NCI-H1436 treated with DMSO at 0.1 percent for 48 hours (cell line): ENCODE results near the gene SIPA1L3.

Experiments used
- DNase-seq: peaks from one replicate; lab custom pipeline; 2025; lab: John Stamatoyannopoulos, UW

Gene SIPA1L3

GRCh38 chr19:38114651-38115050, 207.6 kb downstream of the SIPA1L3 start:
- no peak for DNase-seq

GRCh38 chr19:38115271-38115802, 208.3 kb downstream of the SIPA1L3 start:
- DNase-seq = no peak

GRCh38 chr19:38118176-38118575, 211.2 kb downstream of the SIPA1L3 start:
- no peak for DNase-seq

GRCh38 chr19:38120471-38121025, 213.5 kb downstream of the SIPA1L3 start:
- no peak for DNase-seq

DNA sequence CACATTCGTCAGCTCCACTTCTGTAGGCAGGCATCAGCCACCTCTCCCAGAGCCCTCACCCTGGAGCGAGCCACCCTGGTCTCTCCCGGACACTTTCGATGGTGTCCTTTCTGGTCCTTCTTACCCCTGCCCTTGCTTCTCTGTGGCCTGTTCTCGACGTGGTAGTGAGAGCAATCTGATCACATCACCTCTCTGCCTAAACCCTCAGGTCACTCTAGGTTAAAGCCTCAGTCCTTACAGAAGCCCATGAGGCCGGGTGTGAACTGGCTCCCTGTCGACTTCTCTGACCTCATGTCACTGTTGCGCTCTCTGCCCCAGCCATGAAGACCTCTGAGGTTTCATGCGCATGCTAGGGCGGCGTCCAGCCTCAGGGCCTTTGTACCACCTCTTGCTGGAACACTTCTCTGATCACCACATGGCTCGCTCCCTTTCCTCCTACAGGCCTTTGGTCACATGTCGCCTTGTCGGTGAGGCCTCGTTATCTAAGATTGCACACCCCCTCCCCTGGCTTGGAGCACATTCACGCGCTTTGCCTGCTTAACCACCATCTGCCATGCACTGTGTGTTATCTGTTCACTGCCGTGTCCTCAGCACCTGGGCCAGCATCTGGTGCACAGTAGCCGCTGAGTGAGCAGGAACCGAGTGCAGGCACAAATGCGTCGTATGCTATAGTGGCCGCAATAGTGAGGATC, 215.5 kb downstream of the SIPA1L3 start:
- DNase-seq = no peak

DNA sequence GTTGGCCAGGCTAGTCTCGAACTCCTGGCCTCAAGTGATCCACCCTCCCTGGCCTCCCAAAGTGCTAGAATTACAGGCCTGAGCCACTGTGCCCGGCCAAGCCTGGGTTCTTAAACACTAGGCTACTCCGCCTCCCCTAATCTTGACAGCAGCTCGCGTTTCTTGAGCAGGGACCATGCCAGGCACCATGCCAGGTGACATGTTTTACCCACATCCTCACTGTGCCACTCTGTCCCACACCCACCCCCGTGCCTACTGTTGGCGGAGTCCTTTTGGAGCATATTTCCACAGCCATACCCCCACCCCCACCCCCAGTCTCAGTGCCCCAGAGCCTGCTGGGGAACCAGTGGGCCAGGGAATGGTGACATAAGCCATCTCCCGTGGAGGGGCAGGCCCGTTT, 218.2 kb downstream of the SIPA1L3 start:
- DNase-seq = no peak

DNA sequence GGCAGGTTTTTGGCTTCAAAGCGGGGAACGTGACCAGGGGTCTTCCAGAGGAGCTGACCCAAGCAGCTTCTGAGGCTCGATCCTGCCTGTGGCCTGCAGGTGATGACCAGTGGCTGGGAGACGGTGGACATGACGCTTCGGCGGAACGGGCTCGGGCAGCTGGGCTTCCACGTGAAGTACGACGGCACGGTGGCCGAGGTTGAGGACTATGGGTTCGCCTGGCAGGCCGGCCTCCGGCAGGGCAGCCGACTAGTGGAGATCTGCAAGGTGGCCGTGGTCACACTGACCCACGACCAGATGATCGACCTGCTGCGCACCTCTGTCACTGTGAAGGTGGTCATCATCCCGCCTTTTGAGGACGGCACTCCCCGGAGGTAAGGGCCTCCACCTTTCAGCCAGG, 223.4 kb downstream of the SIPA1L3 start:
- DNase-seq = no peak

DNA sequence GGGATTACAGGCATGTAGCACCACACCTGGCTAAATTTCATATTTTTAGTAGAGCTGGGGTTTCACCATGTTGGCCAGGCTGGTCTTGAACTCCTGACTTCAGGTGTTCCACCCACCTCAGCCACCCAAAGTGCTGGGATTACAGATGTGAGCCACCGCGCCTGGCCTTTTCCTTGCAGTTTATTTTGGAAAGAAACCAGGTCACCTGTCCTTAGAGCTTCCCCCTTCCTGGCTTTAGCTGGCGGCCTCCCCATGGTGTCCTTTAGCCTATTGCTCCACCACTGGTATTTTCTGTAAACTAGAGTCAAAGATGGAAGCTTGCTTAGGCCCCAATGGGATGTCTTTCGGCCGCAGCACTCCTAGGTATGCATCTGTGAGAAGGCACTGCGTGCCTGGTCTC, 225.8 kb downstream of the SIPA1L3 start:
- DNase-seq = no peak

DNA sequence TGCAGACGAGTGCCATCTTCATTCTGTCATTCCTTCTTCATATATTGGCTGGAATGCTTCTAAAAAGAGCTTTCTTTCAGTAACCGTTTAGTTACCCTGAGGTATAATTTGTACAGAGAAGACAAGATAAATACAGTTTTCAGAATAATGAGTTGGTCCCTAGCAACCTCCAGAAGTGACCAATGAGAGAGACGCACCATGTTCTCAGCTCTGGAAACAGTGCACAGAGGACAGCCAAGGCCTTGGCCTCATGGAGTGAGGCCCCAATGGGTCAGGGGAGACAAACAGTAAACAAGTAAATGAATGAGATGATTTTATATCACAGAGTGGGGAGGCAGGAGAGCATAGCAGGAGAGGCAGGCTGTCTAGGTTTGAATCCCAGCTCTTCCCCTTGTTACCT, 226.3 kb downstream of the SIPA1L3 start:
- DNase-seq = no peak

DNA sequence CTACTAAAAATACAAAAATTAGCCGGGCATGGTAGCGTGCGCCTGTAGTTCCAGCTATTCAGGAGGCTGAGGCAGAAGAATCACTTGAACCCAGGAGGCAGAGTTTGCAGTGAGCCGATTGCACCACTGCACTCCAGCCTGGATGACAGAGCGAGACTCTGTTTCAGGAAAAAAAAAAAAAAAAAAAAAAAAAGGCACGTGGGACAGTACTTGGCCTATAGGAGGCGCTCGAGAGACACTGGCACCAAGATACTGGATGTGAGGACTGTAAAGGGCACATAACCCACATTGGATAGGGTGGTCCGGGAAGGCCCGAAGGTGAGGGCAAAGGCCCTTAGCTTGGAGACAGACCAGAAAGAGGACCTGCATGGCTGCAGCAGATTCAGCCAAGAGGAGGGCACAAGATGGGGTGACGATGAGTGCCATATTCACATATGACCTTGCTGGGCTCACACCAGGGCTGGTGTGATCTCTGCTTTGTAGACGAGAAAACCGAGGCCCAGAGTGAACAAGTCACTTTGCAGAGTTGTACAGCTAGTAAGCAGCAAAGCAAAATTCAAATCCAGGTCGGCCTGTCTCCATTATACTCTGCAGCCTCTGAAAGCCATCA, 227.6 kb downstream of the SIPA1L3 start:
- DNase-seq = no peak

GRCh38 chr19:38135150-38135998, 228.4 kb downstream of the SIPA1L3 start:
- no peak for DNase-seq

DNA sequence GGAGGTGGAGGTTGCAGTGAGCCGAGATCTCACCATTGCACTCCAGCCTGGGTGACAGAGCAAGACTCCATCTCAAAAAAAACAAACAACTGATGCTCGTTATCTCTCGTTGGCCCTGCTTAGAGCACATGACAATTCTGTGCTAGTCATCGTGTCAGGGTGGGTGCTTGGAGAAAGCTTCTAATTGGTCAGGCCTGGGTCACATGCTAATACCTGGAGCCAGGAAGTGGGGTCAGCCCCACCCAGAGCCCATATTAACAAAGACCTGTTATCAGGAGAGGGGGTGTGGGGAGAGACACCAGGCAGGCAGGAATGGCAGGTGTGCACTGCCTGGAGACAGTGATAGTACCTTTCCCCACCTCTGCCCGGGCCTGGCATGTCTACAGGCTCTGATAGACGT, 232.1 kb downstream of the SIPA1L3 start:
- DNase-seq = no peak

DNA sequence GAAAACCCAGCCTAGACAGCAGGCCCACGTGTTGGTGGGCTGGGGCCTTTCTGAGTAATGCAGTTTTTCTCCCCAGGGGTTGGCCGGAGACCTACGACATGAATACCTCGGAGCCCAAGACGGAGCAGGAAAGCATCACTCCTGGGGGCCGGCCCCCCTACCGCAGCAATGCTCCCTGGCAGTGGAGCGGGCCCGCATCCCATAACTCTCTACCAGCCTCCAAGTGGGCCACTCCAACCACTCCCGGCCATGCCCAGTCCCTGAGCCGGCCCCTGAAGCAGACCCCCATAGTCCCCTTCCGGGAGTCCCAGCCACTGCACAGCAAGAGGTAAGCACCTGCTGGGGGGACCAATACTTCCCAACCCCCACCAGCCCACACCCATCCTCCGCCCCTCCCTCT, 234.1 kb downstream of the SIPA1L3 start:
- no peak for DNase-seq

DNA sequence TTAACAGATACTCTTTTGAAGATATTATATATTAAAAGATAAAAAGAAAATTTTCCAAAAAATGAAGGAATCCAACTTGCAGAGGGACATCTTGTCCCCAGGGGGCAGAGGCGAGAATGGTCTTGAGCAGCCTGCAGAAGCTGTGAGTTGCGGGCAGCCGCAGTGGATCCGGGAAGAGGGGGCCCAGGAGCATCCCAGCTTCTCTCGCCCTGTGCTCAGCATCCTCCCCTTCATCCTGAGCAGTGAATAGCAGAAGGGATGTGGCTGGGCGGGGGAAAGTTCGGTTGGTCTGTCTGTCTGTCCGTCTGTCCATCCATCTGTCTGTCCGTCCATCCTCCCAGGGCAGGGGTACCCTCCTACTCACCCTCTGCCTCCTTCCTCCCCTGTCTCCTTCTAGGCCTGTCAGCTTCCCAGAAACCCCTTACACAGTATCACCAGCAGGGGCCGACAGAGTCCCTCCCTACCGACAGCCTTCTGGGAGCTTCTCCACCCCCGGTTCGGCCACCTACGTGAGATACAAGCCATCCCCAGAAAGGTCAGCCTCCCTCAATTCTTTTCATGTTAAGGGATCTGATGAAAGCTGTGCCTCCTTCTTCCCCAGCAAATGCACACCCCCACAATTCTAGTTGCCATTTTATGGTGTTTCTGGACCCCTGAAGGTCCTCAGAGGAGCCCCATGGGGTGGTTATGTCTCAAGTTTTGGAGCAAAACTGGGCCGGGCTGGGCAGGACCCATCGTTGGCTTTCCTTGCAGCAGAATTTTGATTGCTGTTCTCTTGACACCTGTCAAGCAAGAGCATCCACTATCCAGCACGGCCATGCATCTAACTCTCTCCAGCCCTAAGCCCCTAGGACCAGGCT, 235.4 kb downstream of the SIPA1L3 start:
- no peak for DNase-seq

DNA sequence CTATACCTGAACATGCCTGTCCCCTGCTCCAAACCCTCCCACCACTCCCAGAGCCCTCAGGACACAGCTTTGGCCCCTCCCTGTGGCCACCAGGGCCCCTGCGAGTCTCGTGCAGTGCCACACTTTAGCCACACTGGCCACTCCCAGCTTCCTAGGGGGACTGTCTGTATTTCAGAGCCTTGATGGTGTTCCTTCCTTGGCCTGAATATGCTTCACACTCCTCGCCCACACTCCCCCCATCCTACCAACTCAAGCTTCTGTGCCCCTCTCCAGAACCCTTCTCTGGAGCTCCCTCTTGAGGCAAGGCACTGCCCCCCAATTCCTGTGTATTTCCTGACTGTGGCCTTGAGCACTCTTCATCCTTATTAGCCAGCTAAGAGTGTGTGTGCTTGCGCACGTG, 236.8 kb downstream of the SIPA1L3 start:
- no peak for DNase-seq

DNA sequence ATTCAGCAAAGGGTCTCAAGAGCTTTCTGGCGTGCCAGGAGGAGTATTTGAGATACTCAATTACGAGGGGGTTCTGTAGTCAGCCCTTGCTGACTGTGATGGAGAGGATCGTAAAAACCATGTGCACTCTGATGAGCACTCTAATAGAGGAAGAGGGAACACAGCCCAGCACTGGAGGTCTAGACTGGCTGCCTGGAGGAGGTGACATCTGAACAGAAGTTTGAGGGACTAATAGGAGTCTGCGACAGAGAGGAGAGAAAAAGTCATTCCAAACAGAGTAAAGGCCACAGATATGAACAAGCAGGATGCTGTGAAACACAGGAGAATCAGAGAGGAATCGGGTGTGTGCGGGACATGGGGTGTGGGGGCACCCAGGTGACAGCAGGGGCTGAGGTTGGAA, 237.7 kb downstream of the SIPA1L3 start:
- DNase-seq = no peak

- no peak for DNase-seq
These were observed 238.6 kb downstream of the SIPA1L3 start for GRCh38 chr19:38145623-38146022.

- DNase-seq = no peak
These were observed 241.3 kb downstream of the SIPA1L3 start for GRCh38 chr19:38148337-38148736.

DNA sequence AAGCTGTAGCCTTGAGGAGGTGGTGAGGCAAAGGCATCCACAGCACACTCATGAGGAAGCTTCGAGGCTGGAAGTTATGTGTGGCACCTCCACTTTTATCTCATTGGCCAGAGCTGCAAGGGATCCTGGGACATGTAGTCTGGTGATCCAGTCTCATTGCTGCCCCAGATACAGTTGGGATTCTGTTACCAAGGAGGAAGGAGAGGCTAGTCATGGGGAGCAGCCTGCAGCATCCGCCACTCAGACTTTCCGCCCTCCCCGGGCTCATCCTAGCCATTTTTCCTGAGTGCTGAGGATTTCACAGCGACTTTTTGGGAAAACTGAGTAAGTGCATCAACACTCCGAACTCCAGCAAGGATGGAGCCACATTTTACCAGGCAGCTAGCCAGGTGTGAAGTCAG, 242.7 kb downstream of the SIPA1L3 start:
- DNase-seq = no peak

- DNase-seq = no peak
These were observed 244.2 kb downstream of the SIPA1L3 start for GRCh38 chr19:38151242-38151641.
